ENCODE results near the gene SLC10A7. TPM values are rescaled to one million over a fixed set of nuclear protein-coding genes. Genes with fewer than 3 reads are reported as not detected.

The SLC10A7 gene
- total and polyA plus RNA-seq, 2 of the 4 experiments (the other 2 are of a cell fraction) = 5.2 to 8.4 TPM

DNA sequence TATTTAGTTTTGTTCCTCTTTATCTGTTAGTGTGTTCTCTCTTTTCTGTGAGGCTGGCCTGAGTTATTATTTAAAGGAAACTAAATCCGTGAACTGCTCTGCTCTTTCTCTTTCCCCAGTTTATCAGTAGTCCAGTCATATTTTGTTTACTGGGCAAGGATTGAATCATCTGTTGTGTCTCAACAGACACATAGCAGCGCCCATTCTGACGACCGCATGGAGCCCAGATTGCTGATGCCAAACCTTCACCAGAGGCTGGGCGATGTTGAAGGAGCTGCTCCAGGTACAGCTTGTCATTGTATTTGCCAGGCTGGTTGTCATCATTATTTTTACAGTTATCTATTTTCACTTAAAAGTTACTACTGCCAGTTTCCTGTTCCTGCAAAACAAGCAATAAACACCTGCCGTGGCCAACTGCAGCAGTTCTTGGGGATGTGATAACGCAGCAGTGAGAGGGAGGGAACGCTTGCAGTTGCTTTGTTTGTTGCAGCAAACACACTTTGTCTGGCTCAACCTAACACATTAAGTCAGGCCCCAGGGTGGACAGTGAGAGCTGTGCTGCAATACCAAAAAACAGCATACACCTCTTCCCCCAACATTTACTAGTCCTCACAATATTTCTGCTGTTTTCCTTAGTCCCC, 297.3 kb downstream of the SLC10A7 start:
- Histone ChIP-seq H4K8ac (ENCODE audit: low read depth in 2 of 2, low read length in 2 of 2) (no peak overlapping the region), H3K36me3 (ENCODE audit: control insufficient read depth, insufficient read depth, low read length) (no peaks in the 10 kb centered on the region), H2BK120ac (ENCODE audit: low read depth, low read length) (no peak overlapping the region), H4K5ac (ENCODE audit: low read depth, low read length) (no peak overlapping the region), H3K9me1 (ENCODE audit: insufficient read depth, low read length) (no peaks in the 10 kb centered on the region), H2AK5ac (ENCODE audit: low read depth, low read length) (no peak overlapping the region), H3K4ac (ENCODE audit: low read depth, low read length) (no peak overlapping the region), H3K79me1 (ENCODE audit: low read depth in 1 of 2, low read length in 2 of 2) (no peaks in the 10 kb centered on the region), H2BK20ac (ENCODE audit: low read depth, low read length) (no peak overlapping the region), H4K91ac (ENCODE audit: insufficient read depth, low read depth, low read length) (no peak overlapping the region), H3K9ac (ENCODE audit: low read depth, low read length) (no peak overlapping the region), H3K23ac (ENCODE audit: low read depth, low read length) (no peak overlapping the region), H3K4me3 (ENCODE audit: insufficient read depth, low read depth, low read length) (no peak overlapping the region), H2BK5ac (ENCODE audit: low read depth, low read length, poor library complexity, severe bottlenecking) (no peak overlapping the region), H3K27me3 (ENCODE audit: control insufficient read depth, insufficient read depth, low read length) (peaks cover 4% of the 10 kb centered on the region), H3K27ac (ENCODE audit: insufficient read depth, low read length) (no peak overlapping the region), H2AFZ (replicated peaks; ENCODE audit: low read length, poor library complexity) (no peak overlapping the region), H4K20me1 (ENCODE audit: insufficient read depth, low read length) (no peaks in the 10 kb centered on the region), H3K4me2 (ENCODE audit: low read depth, low read length) (no peak overlapping the region), H2AK9ac (replicated peaks; ENCODE audit: low read depth, low read length, poor library complexity) (no peak overlapping the region), H3K14ac (replicated peaks; ENCODE audit: low read depth, low read length) (no peak overlapping the region), H3K18ac (ENCODE audit: low read depth, low read length) (no peak overlapping the region), H3K56ac (ENCODE audit: extremely low read depth, insufficient read depth, low read length) (no peak overlapping the region), H3K4me1 (ENCODE audit: control insufficient read depth, insufficient read depth, low read length) (no peaks in the 10 kb centered on the region), H2BK15ac (ENCODE audit: low read depth, low read length) (no peak overlapping the region), H3K9me3 (ENCODE audit: control insufficient read depth, insufficient read depth, low read length) (no peaks in the 10 kb centered on the region)
- ATAC-seq (ENCODE audit: low read depth) (peak; percentile 24; the same call in 1 of the 2 replicates), DNase-seq (peak; percentile 26)
- in situ Hi-C loops (cut with MboI; ENCODE audit: low sequenced_read_pairs) (no loop called here), intact Hi-C loops (cut with micrococcal nuclease) (loop anchor here (5.0 kb wide), 1 partner anchor 197 kb away; no protein-coding TSS in a partner anchor), dilution Hi-C loops (cut with HindIII; ENCODE audit: low sequenced_read_pairs, unreplicated experiment) (no loop called here)
- TF ChIP-seq FOS (IDR thresholded peaks at IDR 0.05; ENCODE audit: low read depth, low read length) (0 out of 2 replicates have a peak, but pooled peaks have one; percentile 17), MAZ (IDR thresholded peaks at IDR 0.05; ENCODE audit: borderline replicate concordance, low read depth, low read length) (no peak), USF2 (IDR thresholded peaks at IDR 0.05; ENCODE audit: low read depth, low read length) (no peak), SMC3 (IDR thresholded peaks at IDR 0.05; ENCODE audit: low read depth, low read length) (no peak), CEBPB (IDR thresholded peaks at IDR 0.05; ENCODE audit: low read depth, low read length) (0 out of 2 replicates have a peak, but pooled peaks have one; percentile 16), NFE2L2 (IDR thresholded peaks at IDR 0.05; ENCODE audit: low read depth, low read length) (no peak), RFX5 (IDR thresholded peaks at IDR 0.05; ENCODE audit: low read depth, low read length) (no peak), RCOR1 (IDR thresholded peaks at IDR 0.05; ENCODE audit: insufficient replicate concordance, low read length) (no peak), MXI1 (IDR thresholded peaks at IDR 0.05; ENCODE audit: borderline replicate concordance, low read depth, low read length) (no peak)
- TF ChIP-seq, protein P1, sequence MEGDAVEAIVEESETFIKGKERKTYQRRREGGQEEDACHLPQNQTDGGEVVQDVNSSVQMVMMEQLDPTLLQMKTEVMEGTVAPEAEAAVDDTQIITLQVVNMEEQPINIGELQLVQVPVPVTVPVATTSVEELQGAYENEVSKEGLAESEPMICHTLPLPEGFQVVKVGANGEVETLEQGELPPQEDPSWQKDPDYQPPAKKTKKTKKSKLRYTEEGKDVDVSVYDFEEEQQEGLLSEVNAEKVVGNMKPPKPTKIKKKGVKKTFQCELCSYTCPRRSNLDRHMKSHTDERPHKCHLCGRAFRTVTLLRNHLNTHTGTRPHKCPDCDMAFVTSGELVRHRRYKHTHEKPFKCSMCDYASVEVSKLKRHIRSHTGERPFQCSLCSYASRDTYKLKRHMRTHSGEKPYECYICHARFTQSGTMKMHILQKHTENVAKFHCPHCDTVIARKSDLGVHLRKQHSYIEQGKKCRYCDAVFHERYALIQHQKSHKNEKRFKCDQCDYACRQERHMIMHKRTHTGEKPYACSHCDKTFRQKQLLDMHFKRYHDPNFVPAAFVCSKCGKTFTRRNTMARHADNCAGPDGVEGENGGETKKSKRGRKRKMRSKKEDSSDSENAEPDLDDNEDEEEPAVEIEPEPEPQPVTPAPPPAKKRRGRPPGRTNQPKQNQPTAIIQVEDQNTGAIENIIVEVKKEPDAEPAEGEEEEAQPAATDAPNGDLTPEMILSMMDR (conservative IDR thresholded peaks at IDR 0.05; ENCODE audit: low read depth, low read length) = no peak
- TF ChIP-seq, protein P2, sequence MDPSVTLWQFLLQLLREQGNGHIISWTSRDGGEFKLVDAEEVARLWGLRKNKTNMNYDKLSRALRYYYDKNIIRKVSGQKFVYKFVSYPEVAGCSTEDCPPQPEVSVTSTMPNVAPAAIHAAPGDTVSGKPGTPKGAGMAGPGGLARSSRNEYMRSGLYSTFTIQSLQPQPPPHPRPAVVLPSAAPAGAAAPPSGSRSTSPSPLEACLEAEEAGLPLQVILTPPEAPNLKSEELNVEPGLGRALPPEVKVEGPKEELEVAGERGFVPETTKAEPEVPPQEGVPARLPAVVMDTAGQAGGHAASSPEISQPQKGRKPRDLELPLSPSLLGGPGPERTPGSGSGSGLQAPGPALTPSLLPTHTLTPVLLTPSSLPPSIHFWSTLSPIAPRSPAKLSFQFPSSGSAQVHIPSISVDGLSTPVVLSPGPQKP (IDR thresholded peaks at IDR 0.05; ENCODE audit: borderline replicate concordance, low read depth, low read length) = no peak
- BruUV-seq (replicated peaks) = no TSS peak
- WGBS, 2 experiments (ENCODE audit: extremely low coverage in 2 of 2, insufficient read length in 1 of 2) = 40% methylated on average over 3 of the region's 8 CpGs; no CpG with 5 or more reads in 1 of the 2 experiments
- ChIA-PET CTCF (no interaction called here), POLR2A (ENCODE audit: unreplicated experiment) (no interaction called here)
